ENCODE data around the gene SLC12A1. TPM values are rescaled to one million over a fixed set of nuclear protein-coding genes. Genes with fewer than 3 reads are reported as not detected.

SLC12A1 gene
- total and polyA plus RNA-seq, 5 experiments from 2014 or later: not detected

- DNase-seq (no peak), ATAC-seq (no peak)
- POLR2A ChIA-PET: no interaction called here
- Mint-ChIP-seq H3K27me3 (no peaks in the 10 kb centered on the region), H3K36me3 (peaks cover 0 to 55% (median 4%) of the 10 kb centered on the region in 3 donors), H3K9me3 (no peaks in the 10 kb centered on the region), H3K4me3 (no peak overlapping the region), H3K4me1 (peaks cover 2 to 8% (median 6%) of the 10 kb centered on the region in 4 donors), H3K27ac (no peak overlapping the region)
These were observed 131.5 kb downstream of the SLC12A1 start for GRCh38 chr15:48337607-48338006.

DNA sequence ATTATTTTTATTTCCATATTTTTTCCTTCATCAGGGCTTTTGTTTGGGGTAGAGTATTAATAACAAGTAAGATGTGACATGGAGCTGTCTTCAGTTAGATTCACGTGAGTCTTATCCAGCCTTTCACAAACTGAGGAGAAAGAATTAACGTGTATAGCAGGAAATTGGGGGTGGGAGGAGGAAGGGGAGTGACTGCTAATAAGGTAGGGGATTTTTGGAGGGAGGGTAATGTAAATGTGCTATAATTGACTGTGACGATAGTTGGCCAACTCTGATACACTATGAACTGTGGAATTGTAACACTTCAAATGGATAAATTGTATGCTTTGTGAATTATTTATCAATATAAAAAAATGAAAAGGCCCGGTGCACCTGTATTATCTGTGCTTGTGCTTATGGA, 134.0 kb downstream of the SLC12A1 start:
- ATAC-seq (no peak), DNase-seq (no peak)
- peaks cover 0 to 55% (median 7%) of the 10 kb centered on the region in 3 donors for H3K36me3 Mint-ChIP-seq
- H3K9me3 Mint-ChIP-seq: no peaks in the 10 kb centered on the region
- no peak overlapping the region for H3K27ac Mint-ChIP-seq
- peaks cover 0 to 3% (median 0%) of the 10 kb centered on the region in 4 donors for H3K4me1 Mint-ChIP-seq
- POLR2A ChIA-PET: no interaction called here
- H3K27me3 Mint-ChIP-seq: no peaks in the 10 kb centered on the region
- H3K4me3 Mint-ChIP-seq: no peak overlapping the region

- no peak for ATAC-seq
- POLR2A ChIA-PET: no interaction called here
- Mint-ChIP-seq H3K4me3 (no peak overlapping the region), H3K4me1 (no peaks in the 10 kb centered on the region), H3K27ac (peak overlapping the region in 1 of 10 donors; percentile 31), H3K9me3 (no peaks in the 10 kb centered on the region), H3K27me3 (no peaks in the 10 kb centered on the region), H3K36me3 (peaks cover 0 to 38% (median 7%) of the 10 kb centered on the region in 3 donors)
- DNase-seq: no peak
These were observed 137.8 kb downstream of the SLC12A1 start for GRCh38 chr15:48343865-48344264.

DNA sequence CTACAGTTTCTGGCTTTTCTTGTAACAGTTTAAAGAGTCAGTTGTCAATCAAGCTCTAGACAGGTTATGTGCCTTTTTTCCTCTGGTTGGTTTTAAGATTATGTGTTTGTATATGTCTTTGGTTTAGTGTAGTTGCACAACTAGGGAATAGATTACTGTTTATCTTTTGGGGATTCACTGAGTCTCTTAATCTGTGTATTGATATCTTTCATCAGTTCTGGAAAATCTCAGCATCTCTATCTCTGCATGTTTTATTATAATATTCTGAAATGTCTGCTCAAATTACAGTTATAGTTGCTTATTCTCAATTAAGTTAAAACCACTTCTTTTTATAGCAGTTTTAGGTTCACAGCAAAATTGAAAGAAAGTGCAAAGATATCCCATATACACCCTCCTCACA, 139.4 kb downstream of the SLC12A1 start:
- Mint-ChIP-seq H3K27me3 (no peaks in the 10 kb centered on the region), H3K27ac (no peak overlapping the region), H3K4me1 (no peaks in the 10 kb centered on the region), H3K4me3 (no peak overlapping the region), H3K9me3 (no peaks in the 10 kb centered on the region), H3K36me3 (peaks cover 0 to 27% (median 7%) of the 10 kb centered on the region in 3 donors)
- POLR2A ChIA-PET: no interaction called here
- no peak for ATAC-seq
- DNase-seq: no peak

DNA sequence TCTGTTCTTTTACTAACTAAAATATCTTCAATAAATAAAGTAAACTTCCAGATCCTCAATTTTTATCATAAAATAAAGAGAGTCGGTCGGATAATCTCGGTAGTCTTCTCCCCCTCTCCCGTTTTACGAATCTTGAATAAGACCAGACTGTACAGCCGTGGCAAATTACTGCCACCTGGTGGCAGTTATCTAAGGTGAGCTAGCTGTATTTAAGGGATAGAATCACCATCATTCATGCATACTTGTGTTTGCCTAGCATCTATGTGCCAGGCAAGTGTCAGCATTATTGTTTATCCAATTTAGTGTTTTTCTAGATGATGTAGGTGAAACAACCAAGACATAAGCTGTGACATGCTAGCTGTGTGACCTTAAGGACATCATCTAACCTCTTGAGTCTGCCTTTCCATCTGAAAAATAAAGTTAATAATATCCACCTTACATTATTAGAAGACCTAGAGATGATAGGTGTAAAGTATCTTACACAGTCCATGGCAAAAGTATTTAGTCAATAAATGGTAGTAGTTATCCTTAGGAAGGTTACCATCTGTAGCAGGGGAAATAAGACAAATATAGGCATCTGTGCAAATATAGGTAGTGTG, 146.5 kb downstream of the SLC12A1 start:
- POLR2A ChIA-PET: no interaction called here
- DNase-seq: peak; percentile 8 to 69 (median 40)
- peaks cover 0 to 3% (median 0%) of the 10 kb centered on the region in 3 donors for H3K36me3 Mint-ChIP-seq
- peak; percentile 77 to 81 for ATAC-seq
- no peak overlapping the region for H3K27ac Mint-ChIP-seq
- H3K4me3 Mint-ChIP-seq: peak overlapping the region in 3 of 10 donors; percentile 20 to 46 (median 36)
- no peaks in the 10 kb centered on the region for H3K9me3 Mint-ChIP-seq
- H3K27me3 Mint-ChIP-seq: peaks cover 0 to 8% (median 1%) of the 10 kb centered on the region in 5 donors
- H3K4me1 Mint-ChIP-seq: peaks cover 0 to 6% (median 2%) of the 10 kb centered on the region in 4 donors

Other genes with a start within 250 kb of the SLC12A1 start
- not detected for gene SLC24A5, start 85.3 kb upstream of the SLC12A1 start, total RNA-seq
- not detected for gene SLC24A5, start 85.3 kb upstream of the SLC12A1 start, polyA plus RNA-seq
- gene MYEF2, start 28.0 kb upstream of the SLC12A1 start, total RNA-seq: 10 to 100 TPM; 19.6 to 24.5 TPM
- gene MYEF2, start 28.0 kb upstream of the SLC12A1 start, polyA plus RNA-seq: 1 to 10 TPM in 2 of 3 donors, under 1 TPM in 1; 0.81 to 2.4 (median 2.3) TPM
- gene CTXN2, start 14.6 kb upstream of the SLC12A1 start, total RNA-seq: not detected
- not detected for gene CTXN2, start 14.6 kb upstream of the SLC12A1 start, polyA plus RNA-seq
- gene DUT, start 125.1 kb downstream of the SLC12A1 start, total RNA-seq: 100 to 1,000 TPM; 113 to 119 TPM
- 100 to 1,000 TPM; 108 to 141 (median 112) TPM for gene DUT, start 125.1 kb downstream of the SLC12A1 start, polyA plus RNA-seq